ENCODE results near the gene PDCD1. TPM values are rescaled to one million over a fixed set of nuclear protein-coding genes. Genes with fewer than 3 reads are reported as not detected.
"Not testable (repeated sequence)": the region's sequence is repeated elsewhere in the genome, so short reads cannot be mapped to it uniquely, and the experiment has no call there.

PDCD1 gene
- total RNA-seq = not detected in 2 replicates

- no peak for DNase-seq (ENCODE audit: low read depth)
- no peak for TF ChIP-seq CTCF (IDR thresholded peaks at IDR 0.05; ENCODE audit: insufficient read depth, low read depth, low read length)
- peak within 1 kb of the TSS; percentile 25 for H3K4me3 ChIP-seq (ENCODE audit: low read depth, low read length)
Measured at GRCh38 chr2:241858206-241859016, at the start of gene PDCD1. TSS of gene PDCD1 (minus strand) at chr2:241858894. CDS start at chr2:241858838, 56 bp downstream.

GRCh38 chr2:241907831-241908230 is 49.1 kb upstream of the PDCD1 start:
- H3K4me3 ChIP-seq (ENCODE audit: low read depth, low read length) = not testable (repeated sequence)

GRCh38 chr2:241906826-241907570 is 48.3 kb upstream of the PDCD1 start:
- no peak overlapping the region for H3K4me3 ChIP-seq (ENCODE audit: low read depth, low read length)
- DNase-seq (ENCODE audit: low read depth) = no peak
- no peak for TF ChIP-seq CTCF (IDR thresholded peaks at IDR 0.05; ENCODE audit: insufficient read depth, low read depth, low read length)

More at GRCh38 chr2:241907831-241908230, 49.1 kb upstream of the PDCD1 start:
- DNase-seq (ENCODE audit: low read depth) = not testable (repeated sequence)

GRCh38 chr2:241906378-241906770 is 47.7 kb upstream of the PDCD1 start:
- not testable (repeated sequence) for DNase-seq (ENCODE audit: low read depth); H3K4me3 ChIP-seq (ENCODE audit: low read depth, low read length)

GRCh38 chr2:241905716-241906377 is 47.2 kb upstream of the PDCD1 start:
- no peak for DNase-seq (ENCODE audit: low read depth)
- TF ChIP-seq CTCF (IDR thresholded peaks at IDR 0.05; ENCODE audit: insufficient read depth, low read depth, low read length) = no peak
- H3K4me3 ChIP-seq (ENCODE audit: low read depth, low read length) = no peak overlapping the region

GRCh38 chr2:241904791-241905710 is 46.4 kb upstream of the PDCD1 start:
- DNase-seq (ENCODE audit: low read depth) = no peak
- TF ChIP-seq CTCF (IDR thresholded peaks at IDR 0.05; ENCODE audit: insufficient read depth, low read depth, low read length) = no peak
- no peak overlapping the region for H3K4me3 ChIP-seq (ENCODE audit: low read depth, low read length)

- TF ChIP-seq CTCF (IDR thresholded peaks at IDR 0.05; ENCODE audit: insufficient read depth, low read depth, low read length) = no peak
- no peak overlapping the region for H3K4me3 ChIP-seq (ENCODE audit: low read depth, low read length)
- DNase-seq (ENCODE audit: low read depth) = no peak
Measured at GRCh38 chr2:241904011-241904718, 45.5 kb upstream of the PDCD1 start.
